H1 (cell line): Measurements from ENCODE around the gene UGT1A9. TPM values are rescaled to one million over a fixed set of nuclear protein-coding genes. Genes with fewer than 3 reads are reported as not detected.

Experiments
- CTCF ChIA-PET: fragments of 300-600 bp; sonication (Branson Sonifier 250); formaldehyde crosslinking; loops from one replicate; lab custom pipeline; 2021; ENCODE audit not compliant: partially characterized antibody; lab: Charles Lee
- POLR2A ChIA-PET: fragments of 300-600 bp; sonication (Branson Sonifier 250); formaldehyde crosslinking; loops from one replicate; lab custom pipeline; 2021; ENCODE audit warnings: inconsistent platforms; ENCODE audit not compliant: partially characterized antibody; lab: Charles Lee
- DNase-seq, 2 experiments: peaks; one replicate each; pipeline versions ENCODE4 v3.0.0 to v3.0.0-alpha.2; 2010 to 2022; ENCODE audit warnings: low spot score in 2 of 2, low read depth in 1 of 2, mixed read lengths in 1 of 2
- FAIRE-seq: peaks from 2 replicates; lab custom pipeline; 2011; peaks lifted over from hg19 to GRCh38; lab: Jason Lieb, UNC
- H2AFZ ChIP-seq: 2 replicates; pipeline ENCODE4 v1.8.1; 2012; ENCODE audit warnings: low read length, inconsistent platforms
- H2AK5ac ChIP-seq: 2 replicates; pipeline ENCODE4 v1.6.1; 2013; ENCODE audit warnings: low read depth, low read length
- H2BK120ac ChIP-seq: replicated peaks from 2 replicates; pipeline ENCODE3; 2013; ENCODE audit warnings: low read depth, low read length, inconsistent platforms
- H2BK12ac ChIP-seq: 2 replicates; pipeline ENCODE4 v1.6.1; 2013; ENCODE audit warnings: low read depth, low read length
- H2BK15ac ChIP-seq: 2 replicates; pipeline ENCODE4 v1.6.1; 2013; ENCODE audit warnings: low read length
- H2BK20ac ChIP-seq: 2 replicates; pipeline ENCODE4 v1.6.1; 2013; ENCODE audit warnings: low read length
- H2BK5ac ChIP-seq: 2 replicates; pipeline ENCODE4 v1.6.1; 2013; ENCODE audit warnings: low read depth, low read length
- H3K14ac ChIP-seq: 2 replicates; pipeline ENCODE4 v1.6.1; 2013; ENCODE audit warnings: inconsistent platforms; ENCODE audit not compliant: insufficient read length
- H3K18ac ChIP-seq: 2 replicates; pipeline ENCODE4 v1.6.1; 2013; ENCODE audit warnings: low read length; ENCODE audit errors: extremely low read depth
- H3K23ac ChIP-seq: 2 replicates; pipeline ENCODE4 v1.6.1; 2013; ENCODE audit warnings: inconsistent platforms; ENCODE audit not compliant: insufficient read length
- H3K23me2 ChIP-seq: 2 replicates; pipeline ENCODE4 v1.6.1; 2013; ENCODE audit warnings: low read depth, low read length
- H3K27ac ChIP-seq: 2 replicates; pipeline ENCODE4 v1.6.1; 2011; ENCODE audit warnings: low read depth, low read length, inconsistent platforms
- H3K27me3 ChIP-seq, 4 experiments: replicated peaks in 1 of 4; 1 replicate in 1 of 4; 2 replicates in 3 of 4; pipeline versions ENCODE4 v1.6.1 to v1.8.1; 2011 to 2013; ENCODE audit warnings: low read length in 3 of 4, mild to moderate bottlenecking in 3 of 4, inconsistent platforms in 2 of 4, mixed read lengths in 2 of 4, moderate library complexity in 1 of 4; ENCODE audit not compliant: control insufficient read depth in 3 of 4, insufficient read depth in 3 of 4; ENCODE audit errors: extremely low read depth in 1 of 4
- H3K36me3 ChIP-seq, 4 experiments: 2 replicates each; pipeline versions ENCODE4 v1.6.1 to v1.8.1; 2011 to 2013; ENCODE audit warnings: mild to moderate bottlenecking in 4 of 4, low read length in 3 of 4, moderate library complexity in 2 of 4, control low read depth in 1 of 4, inconsistent platforms in 1 of 4; ENCODE audit not compliant: insufficient read depth in 4 of 4, control insufficient read depth in 2 of 4
- H3K4ac ChIP-seq: replicated peaks from 2 replicates; pipeline ENCODE3; 2013; ENCODE audit warnings: low read length, low read depth, mixed read lengths, inconsistent platforms; ENCODE audit not compliant: insufficient read length
- H3K4me1 ChIP-seq, 4 experiments: replicated peaks in 1 of 4; 1 replicate in 1 of 4; 2 replicates in 3 of 4; pipeline versions ENCODE4 v1.6.1 to v1.8.1; 2011 to 2013; ENCODE audit warnings: low read length in 3 of 4, inconsistent platforms in 2 of 4, mixed read lengths in 1 of 4; ENCODE audit not compliant: insufficient read depth in 4 of 4, control insufficient read depth in 3 of 4
- H3K4me2 ChIP-seq, 2 experiments: 2 replicates each; pipeline versions ENCODE4 v1.6.1 to v1.8.1; 2011 to 2013; ENCODE audit warnings: low read depth in 2 of 2, low read length in 2 of 2, control low read depth in 1 of 2, inconsistent platforms in 1 of 2, mild to moderate bottlenecking in 1 of 2; ENCODE audit not compliant: insufficient read depth in 1 of 2
- H3K4me3 ChIP-seq, 4 experiments: fragments of 200-600, 300-600 bp in 1 of 4; sonication (generic), shearing (Covaris generic), sonication (Bioruptor Twin) in 1 of 4; 2 replicates each; pipeline versions ENCODE4 v1.5.1 to v1.8.1; 2011 to 2016; ENCODE audit warnings: low read length in 4 of 4, low read depth in 3 of 4, control low read depth in 2 of 4, inconsistent platforms in 2 of 4, mild to moderate bottlenecking in 2 of 4, mixed read lengths in 1 of 4, moderate library complexity in 1 of 4; ENCODE audit not compliant: insufficient read depth in 2 of 4; ENCODE audit errors: extremely low read depth in 1 of 4
- H3K56ac ChIP-seq: replicated peaks from 2 replicates; pipeline ENCODE3; 2013; ENCODE audit warnings: low read depth, mild to moderate bottlenecking, mixed read lengths, low read length, inconsistent platforms; ENCODE audit not compliant: insufficient read length
- H3K79me1 ChIP-seq: 2 replicates; pipeline ENCODE4 v1.6.1; 2013; ENCODE audit warnings: low read depth, low read length, control low read depth
- H3K79me2 ChIP-seq, 2 experiments: 2 replicates each; pipeline versions ENCODE4 v1.6.1 to v1.8.1; 2012 to 2013; ENCODE audit warnings: low read length in 2 of 2, mild to moderate bottlenecking in 2 of 2, inconsistent platforms in 1 of 2; ENCODE audit not compliant: insufficient read depth in 2 of 2, control insufficient read depth in 1 of 2
- H3K9ac ChIP-seq, 4 experiments: replicated peaks in 1 of 4; 1 replicate in 1 of 4; 2 replicates in 3 of 4; pipeline versions ENCODE4 v1.6.1 to v1.8.1; 2011 to 2013; ENCODE audit warnings: low read depth in 3 of 4, low read length in 3 of 4, control low read depth in 2 of 4, mild to moderate bottlenecking in 2 of 4, moderate library complexity in 2 of 4, inconsistent platforms in 1 of 4; ENCODE audit errors: extremely low read depth in 1 of 4
- H3K9me3 ChIP-seq, 2 experiments: 2 replicates each; pipeline versions ENCODE4 v1.6.1 to v1.8.1; 2012 to 2013; ENCODE audit warnings: mild to moderate bottlenecking in 2 of 2, moderate library complexity in 2 of 2, control low read depth in 1 of 2, inconsistent platforms in 1 of 2, low read depth in 1 of 2, low read length in 1 of 2, mixed read lengths in 1 of 2; ENCODE audit not compliant: insufficient read depth in 2 of 2
- H4K20me1 ChIP-seq, 2 experiments: replicated peaks in 1 of 2; 2 replicates each; pipeline versions ENCODE3 to v1.8.1; 2011 to 2013; ENCODE audit warnings: inconsistent platforms in 2 of 2, low read length in 2 of 2, mild to moderate bottlenecking in 1 of 2; ENCODE audit not compliant: insufficient read depth in 2 of 2, control insufficient read depth in 1 of 2
- H4K5ac ChIP-seq: 2 replicates; pipeline ENCODE4 v1.6.1; 2013; ENCODE audit warnings: low read length, low read depth, mixed read lengths, inconsistent platforms; ENCODE audit not compliant: insufficient read length
- H4K8ac ChIP-seq: 2 replicates; pipeline ENCODE4 v1.8.0; 2013; ENCODE audit warnings: mild to moderate bottlenecking, moderate library complexity, low read length, inconsistent platforms; ENCODE audit not compliant: insufficient read depth; ENCODE audit errors: extremely low read depth
- H4K91ac ChIP-seq: replicated peaks from 2 replicates; pipeline ENCODE3; 2013; ENCODE audit warnings: low read length, mixed read lengths, inconsistent platforms; ENCODE audit not compliant: insufficient read length
- BCL11A ChIP-seq, 2 experiments: IDR thresholded peaks; one replicate each; pipeline ENCODE4 v1.6.1; 2011; ENCODE audit warnings: low read depth in 2 of 2, low read length in 2 of 2, mild to moderate bottlenecking in 2 of 2
- BRCA1 ChIP-seq: IDR thresholded peaks from 2 replicates; pipeline ENCODE4 v1.6.1; 2012; ENCODE audit warnings: low read depth, low read length, improper control_type of control experiment
- EZH2 ChIP-seq: fragments of 200-600 bp; sonication (generic); IDR thresholded peaks from 2 replicates; pipeline ENCODE4 v1.7.1; 2012; ENCODE audit warnings: low read depth, mild to moderate bottlenecking, moderate library complexity, low read length, inconsistent platforms; ENCODE audit not compliant: severe bottlenecking
- MAFK ChIP-seq: IDR thresholded peaks from 2 replicates; pipeline ENCODE4 v1.6.1; 2012; ENCODE audit warnings: low read depth, mild to moderate bottlenecking, improper control_type of control experiment, low read length
- RAD21 ChIP-seq, 2 experiments: IDR thresholded peaks in 1 of 2; conservative IDR thresholded peaks in 1 of 2; 2 replicates each; pipeline ENCODE4 v1.6.1; 2011; ENCODE audit warnings: low read depth in 2 of 2, low read length in 2 of 2, improper control_type of control experiment in 1 of 2, inconsistent platforms in 1 of 2, mild to moderate bottlenecking in 1 of 2, moderate library complexity in 1 of 2
- SIX5 ChIP-seq: IDR thresholded peaks from 2 replicates; pipeline ENCODE4 v1.6.1; 2011; ENCODE audit warnings: mild to moderate bottlenecking, low read depth, low read length
- SP2 ChIP-seq: IDR thresholded peaks from 2 replicates; pipeline ENCODE4 v1.6.1; 2012; ENCODE audit warnings: mild to moderate bottlenecking, low read length, inconsistent platforms
- TBP ChIP-seq: IDR thresholded peaks from 2 replicates; pipeline ENCODE4 v1.6.1; 2011; ENCODE audit warnings: low read depth, low read length, improper control_type of control experiment
- WGBS, 2 experiments: shearing (Covaris generic) in 1 of 2; methylation state at CpG; one replicate each; pipeline versions ENCODE4 v1.1.6 to v1.1.7; 2013 to 2015; ENCODE audit warnings: low lambda C conversion rate in 2 of 2, mixed read lengths in 2 of 2, inconsistent platforms in 1 of 2, low coverage in 1 of 2, missing lambda C conversion rate in 1 of 2; ENCODE audit not compliant: insufficient replicate concordance in 2 of 2, insufficient coverage in 1 of 2, insufficient read length in 1 of 2; ENCODE audit errors: extremely low coverage in 1 of 2, missing lambda C conversion rate in 1 of 2; 5-methylcytosine and 5-hydroxymethylcytosine counted together
- polyA plus RNA-seq, 7 experiments: library from polyadenylated mRNA; depleted of rRNA in 3 of 7; stranded (reverse) in 5 of 7; unstranded in 2 of 7; fragments of >200 nt in 5 of 7; fragments of 200-250 nt in 2 of 7; gene quantifications; 1 replicate in 5 of 7; 2 replicates in 1 of 7; 4 replicates in 1 of 7; pipeline versions ENCODE4 v1.2.1 to v1.2.3, GENCODE V29; 2011 to 2013; ENCODE audit warnings: missing spikeins in 2 of 7, mixed read lengths in 2 of 7
- total RNA-seq: library from RNA; stranded (reverse); fragmentation: NEBNext Ultra II Directional; extraction: Animal tissue kit (Norgen Biotek cat#: 25700); gene quantifications from 2 replicates; pipeline ENCODE4 v1.2.1, GENCODE V29; 2021

UGT1A9 gene
- total and polyA plus RNA-seq, 2 of the 8 experiments (the other 6 are each of a cell fraction or from before 2014, with no cell fraction given) = not detected

GRCh38 chr2:233800208-233800607 lies 128.5 kb downstream of the UGT1A9 start:
- H3K14ac ChIP-seq = no peak overlapping the region
- H3K79me1 ChIP-seq = no peaks in the 10 kb centered on the region
- H3K56ac ChIP-seq = no peak overlapping the region
- DNase-seq = no peak
- no peak overlapping the region for H2BK15ac ChIP-seq
- H4K91ac ChIP-seq = no peak overlapping the region
- no peaks in the 10 kb centered on the region for H3K36me3 ChIP-seq
- POLR2A ChIA-PET = no interaction called here
- no peak overlapping the region for H3K4ac ChIP-seq
- H2AFZ ChIP-seq = no peak overlapping the region
- no peak overlapping the region for H4K8ac ChIP-seq
- H3K23ac ChIP-seq = no peak overlapping the region
- no peak overlapping the region for H3K27ac ChIP-seq
- H3K23me2 ChIP-seq = no peaks in the 10 kb centered on the region
- H3K4me3 ChIP-seq = no peak overlapping the region
- no peak for TF ChIP-seq SIX5
- no peak for TF ChIP-seq SP2
- TF ChIP-seq BCL11A (IDR thresholded peaks at IDR 0.05; ENCODE audit: low read depth in 2 of 2, low read length in 2 of 2) = no peak
- no peak for TF ChIP-seq BRCA1
- TF ChIP-seq TBP = no peak
- TF ChIP-seq EZH2 = no peak
- TF ChIP-seq MAFK = no peak
- TF ChIP-seq RAD21 (IDR thresholded peaks at IDR 0.05 in 1 of 2, conservative IDR thresholded peaks at IDR 0.05 in 1 of 2; ENCODE audit: low read depth in 2 of 2, low read length in 2 of 2) = no peak
- WGBS, 2 experiments = 93% methylated on average over 7 of the region's 7 CpGs; no CpG with 5 or more reads in 1 of the 2 experiments
- CTCF ChIA-PET = no interaction called here
- no peak overlapping the region for H2AK5ac ChIP-seq
- no peak overlapping the region for H4K5ac ChIP-seq
- H3K4me2 ChIP-seq = no peak overlapping the region
- no peaks in the 10 kb centered on the region for H4K20me1 ChIP-seq
- no peak overlapping the region for H2BK12ac ChIP-seq
- FAIRE-seq = no peak
- H3K9ac ChIP-seq = no peak overlapping the region
- H3K9me3 ChIP-seq = peaks cover 0 to 4% of the 10 kb centered on the region in 2 experiments; a peak in 3 of 4 replicates
- no peak overlapping the region for H2BK20ac ChIP-seq
- H2BK120ac ChIP-seq = no peak overlapping the region
- H3K18ac ChIP-seq = no peak overlapping the region
- H3K27me3 ChIP-seq = no peaks in the 10 kb centered on the region
- H3K79me2 ChIP-seq = no peaks in the 10 kb centered on the region
- no peak overlapping the region for H2BK5ac ChIP-seq
- H3K4me1 ChIP-seq = no peaks in the 10 kb centered on the region
